NCI-H187 (cell line): ENCODE measurements around the gene BPIFB6.

Experiments used
- DNase-seq, 2 experiments: peaks; one replicate each; lab custom pipeline; 2025; lab: John Stamatoyannopoulos, UW

Gene BPIFB6

GRCh38 chr20:33015700-33016580 lies 15.5 kb upstream of the BPIFB6 start:
- no peak for DNase-seq

GRCh38 chr20:33016581-33017109 lies 14.8 kb upstream of the BPIFB6 start:
- DNase-seq: no peak

GRCh38 chr20:33017542-33017941 lies 13.9 kb upstream of the BPIFB6 start:
- no peak for DNase-seq

DNA sequence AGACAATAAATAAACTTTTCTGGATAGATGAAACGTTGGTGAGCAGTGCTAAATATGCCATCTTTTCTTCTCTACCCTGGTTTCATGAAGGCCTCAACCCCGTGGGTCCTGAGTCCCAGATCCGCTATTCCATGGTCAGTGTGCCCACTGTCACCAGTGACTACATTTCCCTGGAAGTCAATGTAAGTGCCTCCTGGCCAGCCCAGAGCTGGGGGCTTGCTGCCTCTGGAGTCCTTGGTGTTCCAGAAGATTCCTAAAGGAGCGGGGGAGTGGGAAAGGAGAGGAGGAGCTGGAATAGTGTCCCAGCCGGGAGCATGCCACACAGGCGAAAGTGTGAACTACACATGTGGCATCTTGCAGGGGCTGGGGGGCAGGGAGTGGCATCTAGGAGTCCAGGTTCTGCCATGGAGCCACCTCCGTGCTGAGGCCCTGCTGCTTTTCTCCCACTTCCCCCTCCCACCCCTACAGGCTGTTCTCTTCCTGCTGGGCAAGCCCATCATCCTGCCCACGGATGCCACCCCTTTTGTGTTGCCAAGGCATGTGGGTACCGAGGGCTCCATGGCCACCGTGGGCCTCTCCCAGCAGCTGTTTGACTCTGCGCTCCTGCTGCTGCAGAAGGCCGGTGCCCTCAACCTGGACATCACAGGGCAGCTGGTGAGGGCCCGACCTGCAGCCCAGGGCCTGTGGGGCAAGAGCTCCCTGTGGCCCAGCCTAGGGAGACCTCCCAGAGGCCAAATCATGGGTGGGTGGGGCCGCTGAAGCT lies 13.1 kb upstream of the BPIFB6 start:
- no peak for DNase-seq

DNA sequence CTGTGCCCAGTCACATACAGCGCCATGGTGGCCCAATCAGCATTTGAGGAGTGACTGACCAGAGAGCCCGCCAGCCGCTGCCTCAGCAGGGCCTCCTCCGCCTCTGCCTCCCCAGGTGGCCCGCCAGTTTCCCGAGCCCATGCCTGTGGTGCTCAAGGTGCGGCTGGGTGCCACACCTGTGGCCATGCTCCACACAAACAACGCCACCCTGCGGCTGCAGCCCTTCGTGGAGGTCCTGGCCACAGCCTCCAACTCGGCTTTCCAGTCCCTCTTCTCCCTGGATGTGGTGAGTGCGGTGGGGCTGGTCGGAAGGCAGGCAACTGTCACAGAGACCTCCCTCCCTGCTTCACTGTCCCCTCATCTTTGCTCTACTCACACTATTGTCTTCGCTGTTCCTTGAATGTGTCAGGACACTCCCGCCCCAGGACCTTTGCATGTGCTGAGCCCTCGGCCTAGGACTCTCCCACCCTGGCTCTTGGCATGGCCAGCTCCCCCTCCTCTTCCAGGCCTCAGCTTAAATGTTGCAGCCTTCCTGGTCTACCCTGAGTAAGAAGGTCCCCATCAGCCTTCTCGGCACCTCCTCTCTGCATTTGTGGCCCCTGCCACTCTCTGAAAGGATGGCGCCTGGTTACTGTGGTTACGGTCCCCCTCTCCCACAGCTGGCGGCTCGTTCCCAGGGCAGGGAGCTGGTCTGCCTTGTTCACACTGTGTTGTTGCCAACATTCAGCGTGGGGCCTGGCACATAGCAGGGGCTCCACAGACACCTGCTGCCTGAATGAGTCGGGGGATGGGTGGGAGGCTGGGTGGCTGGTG lies 11.8 kb upstream of the BPIFB6 start:
- no peak for DNase-seq

GRCh38 chr20:33020278-33021161 lies 10.9 kb upstream of the BPIFB6 start:
- no peak for DNase-seq

GRCh38 chr20:33021879-33022278 lies 9.6 kb upstream of the BPIFB6 start:
- no peak for DNase-seq

- DNase-seq: no peak
Measured at GRCh38 chr20:33022289-33022688, 9.2 kb upstream of the BPIFB6 start.

GRCh38 chr20:33022694-33023438 lies 8.6 kb upstream of the BPIFB6 start:
- DNase-seq: no peak

GRCh38 chr20:33023439-33024242 lies 7.8 kb upstream of the BPIFB6 start:
- DNase-seq: no peak

DNA sequence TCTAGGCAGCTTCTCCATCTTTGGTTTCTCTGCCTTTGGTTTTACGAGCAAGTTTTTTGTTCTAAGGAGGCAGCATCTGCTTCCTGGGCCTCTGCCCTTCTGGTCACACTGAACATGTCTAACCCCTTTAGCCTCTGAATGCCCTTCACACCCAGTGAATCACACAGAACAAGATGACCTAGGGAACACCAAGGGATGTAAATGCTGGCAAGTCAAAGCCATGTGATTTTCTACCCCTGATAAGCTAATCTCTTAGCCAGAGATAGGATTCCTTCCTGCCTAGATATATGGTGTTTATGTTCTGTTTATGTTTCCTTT lies 7.2 kb upstream of the BPIFB6 start:
- DNase-seq: no peak

DNA sequence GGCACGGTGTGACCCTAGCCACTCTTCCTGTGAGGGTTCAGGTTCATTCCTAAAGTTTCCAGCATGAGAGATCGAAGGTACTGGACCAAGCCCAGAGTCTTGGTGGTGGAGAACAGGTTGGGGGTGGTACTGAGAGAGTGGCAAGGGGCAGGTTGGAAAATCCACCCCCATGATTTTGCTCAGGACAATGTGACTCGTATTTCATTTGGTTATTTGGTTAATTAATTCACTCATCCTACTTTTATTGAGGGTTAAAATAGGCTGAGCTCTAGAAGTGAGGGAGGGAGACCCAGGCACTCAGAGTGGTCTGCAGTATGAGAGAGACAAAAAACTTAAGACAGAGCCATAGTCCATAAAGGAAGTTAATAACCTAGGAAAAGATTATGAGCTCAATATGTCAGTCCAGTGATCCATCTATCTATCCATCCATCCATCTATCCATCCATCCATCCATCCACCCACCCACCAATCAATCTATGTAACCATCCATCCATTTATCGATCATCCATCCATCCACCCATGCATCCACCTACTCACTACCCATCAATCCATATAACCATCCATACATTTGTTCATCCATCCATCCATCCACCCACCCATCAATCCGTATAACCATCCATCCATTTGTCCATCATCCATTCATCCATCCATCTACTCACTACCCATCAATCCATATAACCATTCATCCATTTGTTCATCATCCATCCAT lies 6.7 kb upstream of the BPIFB6 start:
- DNase-seq: no peak

- DNase-seq: no peak
Measured at GRCh38 chr20:33025318-33025876, 6.1 kb upstream of the BPIFB6 start.

- no peak for DNase-seq
Measured at GRCh38 chr20:33026072-33026778, 5.2 kb upstream of the BPIFB6 start.

DNA sequence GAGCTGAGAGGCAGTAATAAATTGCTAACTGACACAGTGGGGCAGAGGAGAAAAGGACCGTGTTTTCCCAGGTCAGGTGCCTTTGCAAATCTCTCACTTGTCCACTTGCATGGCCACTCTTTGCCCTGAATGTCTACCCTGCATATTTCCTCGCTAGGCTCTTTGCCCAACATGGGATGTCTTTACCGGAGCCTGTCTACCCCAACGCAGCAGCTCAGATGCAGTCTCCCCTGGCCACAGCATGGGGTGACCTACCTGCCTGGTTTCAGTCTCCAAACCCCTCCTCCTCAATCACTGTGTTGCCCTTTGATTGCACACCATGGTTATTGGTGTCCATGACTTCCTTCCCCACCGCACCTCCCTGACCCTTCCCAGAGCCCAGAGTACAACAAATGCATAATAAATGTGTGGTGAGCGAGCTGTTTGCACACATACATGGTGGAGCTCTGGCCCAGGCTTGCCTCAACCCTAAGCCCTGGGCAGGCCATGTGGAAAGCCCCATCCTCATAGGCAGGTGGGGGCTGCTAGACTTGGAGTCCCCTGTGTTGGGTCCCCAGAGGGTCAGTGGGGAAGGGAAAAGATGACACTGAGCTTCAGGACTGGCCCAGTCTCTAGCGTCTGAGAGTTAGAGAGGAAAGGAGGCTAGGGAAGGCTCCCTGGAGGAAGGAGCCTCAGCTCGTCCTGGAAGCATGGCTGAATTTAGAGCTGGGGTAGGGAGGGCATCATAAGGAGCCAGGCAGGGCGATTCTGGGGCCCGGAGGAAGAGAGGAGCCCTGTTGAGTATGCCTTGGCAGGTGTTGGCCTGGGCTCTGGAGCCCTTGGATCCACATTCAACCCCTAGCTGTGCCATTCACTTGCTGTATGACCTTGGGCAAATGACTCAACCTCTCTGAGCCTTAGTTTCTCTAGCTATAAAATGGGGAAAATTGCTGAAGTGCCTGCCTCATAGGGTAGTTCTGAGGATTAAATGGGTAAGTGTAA lies 4.4 kb upstream of the BPIFB6 start:
- DNase-seq: no peak

DNA sequence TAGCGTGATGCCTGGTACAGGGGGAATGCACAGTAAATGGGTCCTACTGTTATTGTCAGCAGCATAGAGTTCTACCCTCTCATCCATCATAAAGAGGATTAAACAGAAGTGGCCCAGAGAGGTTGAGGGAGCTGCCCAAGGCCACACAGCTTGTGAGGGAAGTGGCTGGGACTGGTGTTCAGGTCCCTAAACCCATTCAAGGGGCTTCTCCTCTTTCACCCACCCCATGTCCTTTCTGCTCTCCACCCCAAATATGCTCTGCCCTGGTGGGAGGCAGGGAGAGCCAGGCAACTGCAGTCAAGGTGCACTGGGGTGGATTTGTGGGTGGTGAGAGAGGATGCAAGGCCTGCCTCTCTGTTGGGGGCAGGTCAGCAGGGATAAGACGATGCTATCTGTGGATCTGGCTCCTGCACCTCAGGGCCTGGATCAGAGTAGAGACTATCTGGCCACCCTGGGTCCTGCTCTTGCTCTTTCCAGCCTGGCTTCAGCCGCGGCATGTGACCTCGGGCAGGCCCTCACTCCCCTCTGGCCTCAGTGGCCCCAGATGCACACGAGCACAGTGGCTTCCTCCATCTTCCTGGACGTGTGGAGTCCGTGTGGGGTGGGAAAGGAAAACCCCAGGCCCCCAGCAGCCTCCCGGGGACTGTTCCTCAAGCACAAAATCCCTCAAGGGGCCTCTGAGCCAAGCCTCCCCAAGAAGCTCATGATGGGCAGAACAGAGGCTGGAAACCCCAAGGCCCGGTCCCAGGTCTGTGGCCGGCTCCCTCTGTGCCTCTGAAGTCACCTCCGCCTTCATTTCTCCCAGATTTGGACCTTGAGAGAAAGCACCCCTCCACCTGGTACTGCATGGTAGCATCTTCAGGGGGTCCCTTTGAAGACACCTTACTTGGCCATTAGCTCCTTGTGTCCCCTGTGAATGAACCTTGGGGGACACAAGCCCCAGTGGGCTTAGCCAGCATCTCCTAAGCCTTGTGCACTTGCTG lies 3.4 kb upstream of the BPIFB6 start:
- no peak for DNase-seq
